Mesendoderm (in vitro differentiated cells): ENCODE data around the gene AGRN.

Experiments
- DNase-seq: peaks from one replicate; pipeline ENCODE4 v3.0.0; 2013
- H2AK5ac ChIP-seq: 2 replicates; pipeline ENCODE4 v1.6.1; 2013; ENCODE audit warnings: low read length, inconsistent platforms
- H2BK120ac ChIP-seq: 2 replicates; pipeline ENCODE4 v1.6.1; 2013; ENCODE audit warnings: low read depth, mild to moderate bottlenecking, low read length, moderate library complexity, mixed read lengths
- H2BK15ac ChIP-seq: replicated peaks from 2 replicates; pipeline ENCODE4 v1.6.1; 2013; ENCODE audit warnings: low read depth, mild to moderate bottlenecking, moderate library complexity
- H2BK5ac ChIP-seq: 2 replicates; pipeline ENCODE4 v1.6.1; 2013; ENCODE audit warnings: low read length, inconsistent platforms
- H3K18ac ChIP-seq: 2 replicates; pipeline ENCODE4 v1.6.1; 2013; ENCODE audit warnings: mild to moderate bottlenecking, low read length, mixed read lengths
- H3K23ac ChIP-seq: one replicate; pipeline ENCODE4 v1.6.1; 2013; ENCODE audit warnings: low read length
- H3K27ac ChIP-seq: 2 replicates; pipeline ENCODE4 v1.5.1; 2013; ENCODE audit warnings: low read depth, mild to moderate bottlenecking, inconsistent platforms, low read length, moderate library complexity
- H3K27me3 ChIP-seq: 2 replicates; pipeline ENCODE4 v1.6.1; 2013; ENCODE audit warnings: low read length, control low read depth, mild to moderate bottlenecking, inconsistent platforms; ENCODE audit not compliant: insufficient read depth, poor library complexity
- H3K36me3 ChIP-seq: 2 replicates; pipeline ENCODE4 v1.6.1; 2013; ENCODE audit warnings: low read length, inconsistent platforms; ENCODE audit not compliant: control insufficient read depth, insufficient read depth
- H3K4ac ChIP-seq: one replicate; pipeline ENCODE4 v1.6.1; 2013; ENCODE audit warnings: low read depth, mild to moderate bottlenecking, low read length, moderate library complexity
- H3K4me1 ChIP-seq: 2 replicates; pipeline ENCODE4 v1.6.1; 2013; ENCODE audit warnings: low read depth, low read length, inconsistent platforms; ENCODE audit not compliant: control insufficient read depth
- H3K4me2 ChIP-seq: 2 replicates; pipeline ENCODE4 v1.6.1; 2013; ENCODE audit warnings: low read length
- H3K4me3 ChIP-seq: 2 replicates; pipeline ENCODE4 v1.5.1; 2013; ENCODE audit warnings: mild to moderate bottlenecking, low read length
- H3K56ac ChIP-seq: one replicate; pipeline ENCODE4 v1.6.1; 2013; ENCODE audit warnings: low read length
- H3K79me1 ChIP-seq: 2 replicates; pipeline ENCODE4 v1.6.1; 2013; ENCODE audit warnings: low read length, inconsistent platforms
- H3K79me2 ChIP-seq: 2 replicates; pipeline ENCODE4 v1.6.1; 2013; ENCODE audit warnings: mild to moderate bottlenecking, low read length; ENCODE audit not compliant: control insufficient read depth, insufficient read depth
- H3K9ac ChIP-seq: 2 replicates; pipeline ENCODE4 v1.6.1; 2013; ENCODE audit warnings: low read length, inconsistent platforms
- H4K5ac ChIP-seq: one replicate; pipeline ENCODE4 v1.6.1; 2013; ENCODE audit warnings: low read length
- H4K8ac ChIP-seq: one replicate; pipeline ENCODE4 v1.6.1; 2013; ENCODE audit warnings: low read depth, mild to moderate bottlenecking, control low read depth, low read length, moderate library complexity
- WGBS: extraction: QIAGEN DNeasy Blood & Tissue Kit; methylation state at CpG from one replicate; pipeline ENCODE4 v1.1.7; 2013; ENCODE audit warnings: low lambda C conversion rate, missing lambda C conversion rate; ENCODE audit not compliant: insufficient coverage; ENCODE audit errors: extremely low coverage; 5-methylcytosine and 5-hydroxymethylcytosine counted together

AGRN gene

GRCh38 chr1:1052003-1052840, 32.3 kb downstream of the AGRN start:
- Histone ChIP-seq H3K9ac (no peak overlapping the region), H3K4me1 (no peaks in the 10 kb centered on the region), H3K4me3 (no peak overlapping the region), H2AK5ac (no peak overlapping the region), H4K5ac (no peak overlapping the region), H3K4ac (no peak overlapping the region), H3K56ac (no peak overlapping the region), H3K79me1 (no peaks in the 10 kb centered on the region), H2BK5ac (no peak overlapping the region), H3K27ac (no peak overlapping the region), H2BK15ac (no peak overlapping the region), H3K36me3 (peaks cover 4% of the 10 kb centered on the region), H4K8ac (no peak overlapping the region), H2BK120ac (no peak overlapping the region), H3K27me3 (no peaks in the 10 kb centered on the region), H3K79me2 (no peaks in the 10 kb centered on the region), H3K23ac (no peak overlapping the region), H3K4me2 (no peak overlapping the region), H3K18ac (no peak overlapping the region)
- DNase-seq = no peak
- no CpG with 5 or more reads among the region's 29 CpGs for WGBS

DNA sequence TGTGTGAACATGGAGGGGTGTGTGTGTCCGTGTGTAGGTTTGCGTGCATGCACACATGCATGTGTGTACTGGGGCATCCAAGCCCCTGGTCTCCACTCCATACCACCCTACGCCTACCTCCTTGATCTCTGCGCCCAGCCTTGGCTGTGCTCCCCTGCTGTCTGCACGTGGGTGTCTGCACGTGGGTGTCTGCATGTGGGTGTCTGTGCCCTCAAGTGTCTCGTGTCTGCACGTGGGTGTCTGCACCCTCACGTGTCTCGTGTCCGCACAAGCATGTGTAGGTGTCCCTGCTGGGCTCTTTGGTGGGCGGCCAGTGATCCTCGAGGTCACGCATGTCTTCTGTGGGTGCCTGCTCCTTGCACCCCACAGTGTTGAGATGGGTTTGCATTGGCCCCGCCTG, 33.1 kb downstream of the AGRN start:
- Histone ChIP-seq H4K5ac (no peak overlapping the region), H3K36me3 (peaks cover 4% of the 10 kb centered on the region), H4K8ac (no peak overlapping the region), H3K9ac (no peak overlapping the region), H3K4me2 (no peak overlapping the region), H2AK5ac (no peak overlapping the region), H3K27ac (no peak overlapping the region), H3K4ac (no peak overlapping the region), H3K79me1 (no peaks in the 10 kb centered on the region), H3K79me2 (no peaks in the 10 kb centered on the region), H3K23ac (no peak overlapping the region), H2BK15ac (no peak overlapping the region), H3K4me1 (no peaks in the 10 kb centered on the region), H2BK5ac (no peak overlapping the region), H3K4me3 (no peak overlapping the region), H2BK120ac (no peak overlapping the region), H3K18ac (no peak overlapping the region), H3K27me3 (no peaks in the 10 kb centered on the region), H3K56ac (no peak overlapping the region)
- no CpG with 5 or more reads among the region's 15 CpGs for WGBS
- no peak for DNase-seq

DNA sequence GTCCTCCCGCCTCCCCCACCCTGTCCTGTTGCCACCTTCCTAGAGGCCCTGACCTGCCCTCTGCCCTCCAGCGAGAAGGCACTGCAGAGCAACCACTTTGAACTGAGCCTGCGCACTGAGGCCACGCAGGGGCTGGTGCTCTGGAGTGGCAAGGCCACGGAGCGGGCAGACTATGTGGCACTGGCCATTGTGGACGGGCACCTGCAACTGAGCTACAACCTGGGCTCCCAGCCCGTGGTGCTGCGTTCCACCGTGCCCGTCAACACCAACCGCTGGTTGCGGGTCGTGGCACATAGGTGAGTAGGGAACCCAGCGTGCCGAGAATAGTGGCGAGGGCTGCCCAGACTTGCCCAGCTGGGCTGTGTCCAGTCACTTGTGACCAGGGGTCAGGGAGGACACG, 33.8 kb downstream of the AGRN start:
- WGBS = no CpG with 5 or more reads among the region's 18 CpGs
- H3K18ac ChIP-seq = no peak overlapping the region
- no peaks in the 10 kb centered on the region for H3K79me2 ChIP-seq
- no peak overlapping the region for H3K56ac ChIP-seq
- H3K79me1 ChIP-seq = no peaks in the 10 kb centered on the region
- no peak overlapping the region for H3K27ac ChIP-seq
- H4K5ac ChIP-seq = no peak overlapping the region
- DNase-seq = no peak
- H3K36me3 ChIP-seq = peaks cover 4% of the 10 kb centered on the region
- H2AK5ac ChIP-seq = no peak overlapping the region
- no peak overlapping the region for H2BK5ac ChIP-seq
- H3K4me1 ChIP-seq = no peaks in the 10 kb centered on the region
- no peak overlapping the region for H3K9ac ChIP-seq
- H4K8ac ChIP-seq = no peak overlapping the region
- H3K4ac ChIP-seq = no peak overlapping the region
- no peak overlapping the region for H3K4me3 ChIP-seq
- H2BK15ac ChIP-seq = no peak overlapping the region
- no peak overlapping the region for H3K4me2 ChIP-seq
- no peak overlapping the region for H3K23ac ChIP-seq
- H3K27me3 ChIP-seq = no peaks in the 10 kb centered on the region
- H2BK120ac ChIP-seq = no peak overlapping the region

- Histone ChIP-seq H2BK5ac (no peak overlapping the region), H3K56ac (no peak overlapping the region), H3K9ac (no peak overlapping the region), H3K4ac (no peak overlapping the region), H3K79me1 (no peaks in the 10 kb centered on the region), H2BK120ac (no peak overlapping the region), H3K27me3 (no peaks in the 10 kb centered on the region), H3K4me3 (no peak overlapping the region), H3K4me1 (no peaks in the 10 kb centered on the region), H2AK5ac (no peak overlapping the region), H2BK15ac (no peak overlapping the region), H3K79me2 (no peaks in the 10 kb centered on the region), H3K36me3 (peaks cover 4% of the 10 kb centered on the region), H3K4me2 (no peak overlapping the region), H3K23ac (no peak overlapping the region), H4K8ac (no peak overlapping the region), H4K5ac (no peak overlapping the region), H3K18ac (no peak overlapping the region), H3K27ac (no peak overlapping the region)
- no CpG with 5 or more reads among the region's 18 CpGs for WGBS
- DNase-seq = no peak
These were observed 34.3 kb downstream of the AGRN start for GRCh38 chr1:1054099-1054700.

DNA sequence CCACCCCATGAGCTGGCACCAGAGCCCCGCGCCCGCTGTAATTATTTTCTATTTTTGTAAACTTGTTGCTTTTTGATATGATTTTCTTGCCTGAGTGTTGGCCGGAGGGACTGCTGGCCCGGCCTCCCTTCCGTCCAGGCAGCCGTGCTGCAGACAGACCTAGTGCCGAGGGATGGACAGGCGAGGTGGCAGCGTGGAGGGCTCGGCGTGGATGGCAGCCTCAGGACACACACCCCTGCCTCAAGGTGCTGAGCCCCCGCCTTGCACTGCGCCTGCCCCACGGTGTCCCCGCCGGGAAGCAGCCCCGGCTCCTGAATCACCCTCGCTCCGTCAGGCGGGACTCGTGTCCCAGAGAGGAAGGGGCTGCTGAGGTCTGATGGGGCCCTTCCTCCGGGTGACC, 35.1 kb downstream of the AGRN start:
- Histone ChIP-seq H3K4ac (no peak overlapping the region), H3K23ac (no peak overlapping the region), H3K4me1 (no peaks in the 10 kb centered on the region), H3K36me3 (peaks cover 4% of the 10 kb centered on the region), H4K8ac (no peak overlapping the region), H3K27me3 (no peaks in the 10 kb centered on the region), H3K79me1 (no peaks in the 10 kb centered on the region), H2BK5ac (no peak overlapping the region), H2BK15ac (no peak overlapping the region), H2AK5ac (no peak overlapping the region), H2BK120ac (no peak overlapping the region), H3K4me2 (no peak overlapping the region), H3K79me2 (no peaks in the 10 kb centered on the region), H3K9ac (no peak overlapping the region), H3K27ac (no peak overlapping the region), H4K5ac (no peak overlapping the region), H3K18ac (no peak overlapping the region), H3K4me3 (no peak overlapping the region), H3K56ac (no peak overlapping the region)
- no peak for DNase-seq
- no CpG with 5 or more reads among the region's 23 CpGs for whole genome bisulfite sequencing
